Loucy (cell line): ENCODE measurements around the gene BHLHE23.

Experiments used
- H2AFZ ChIP-seq: fragments of 200-600 bp; sonication (generic); 2 replicates; pipeline ENCODE4 v1.6.0; 2016; ENCODE audit warnings: antibody characterized with exemption, mild to moderate bottlenecking, low read length, moderate library complexity
- H3F3A ChIP-seq: fragments of 200-600 bp; 2 replicates; pipeline ENCODE4 v1.6.0; 2016; ENCODE audit warnings: antibody characterized with exemption, low read depth, mild to moderate bottlenecking
- H3K27me3 ChIP-seq: fragments of 200-600 bp; sonication (generic); 2 replicates; pipeline ENCODE4 v1.6.1; 2014; ENCODE audit warnings: low read length, mild to moderate bottlenecking; ENCODE audit not compliant: insufficient read depth, poor library complexity, severe bottlenecking
- H3K36me3 ChIP-seq: fragments of 200-600 bp; sonication (generic); 2 replicates; pipeline ENCODE4 v1.6.1; 2016; ENCODE audit warnings: low read length; ENCODE audit not compliant: insufficient read depth
- H3K4me1 ChIP-seq: fragments of 200-600 bp; sonication (generic); 2 replicates; pipeline ENCODE4 v1.5.1; 2014; ENCODE audit warnings: low read length, mild to moderate bottlenecking; ENCODE audit not compliant: insufficient read depth, poor library complexity, severe bottlenecking
- H3K4me2 ChIP-seq: fragments of 200-600 bp; sonication (generic); 2 replicates; pipeline ENCODE4 v1.6.0; 2014; ENCODE audit warnings: antibody characterized with exemption, low read length, low read depth, mild to moderate bottlenecking; ENCODE audit not compliant: poor library complexity, severe bottlenecking
- H3K4me3 ChIP-seq: fragments of 200-600 bp; sonication (generic); 2 replicates; pipeline ENCODE4 v1.5.1; 2014; ENCODE audit warnings: low read length, mild to moderate bottlenecking, mixed read lengths; ENCODE audit not compliant: poor library complexity, severe bottlenecking
- H3K79me2 ChIP-seq: fragments of 200-600 bp; sonication (generic); 2 replicates; pipeline ENCODE4 v1.6.1; 2014; ENCODE audit warnings: low read length; ENCODE audit not compliant: insufficient read depth
- H3K9ac ChIP-seq: fragments of 200-600 bp; sonication (generic); 2 replicates; pipeline ENCODE4 v1.6.0; 2014; ENCODE audit warnings: mild to moderate bottlenecking, low read depth, low read length, moderate library complexity; ENCODE audit not compliant: poor library complexity, severe bottlenecking
- H3K9me2 ChIP-seq: fragments of 200-600 bp; sonication (generic); replicated peaks from 2 replicates; pipeline ENCODE4 v1.6.1; 2016; ENCODE audit warnings: low read depth, low read length, mixed read lengths
- H3K9me3 ChIP-seq: fragments of 200-600 bp; sonication (generic); 2 replicates; pipeline ENCODE4 v1.6.1; 2014; ENCODE audit warnings: mild to moderate bottlenecking, antibody characterized with exemption, low read length, low read depth; ENCODE audit not compliant: insufficient read depth
- H4K20me1 ChIP-seq: fragments of 200-600 bp; sonication (generic); 2 replicates; pipeline ENCODE4 v1.6.0; 2014; ENCODE audit warnings: antibody characterized with exemption, low read length, mild to moderate bottlenecking; ENCODE audit not compliant: insufficient read depth, poor library complexity, severe bottlenecking
- CTCF ChIP-seq: fragments of 200-600 bp; sonication (generic); conservative IDR thresholded peaks from 2 replicates; pipeline ENCODE4 v1.5.1; 2014; ENCODE audit warnings: mild to moderate bottlenecking, antibody characterized with exemption, low read length
- EZH2phosphoT487 ChIP-seq: fragments of 200-600 bp; IDR thresholded peaks from 2 replicates; pipeline ENCODE4 v1.6.1; 2018; ENCODE audit warnings: antibody characterized with exemption, mild to moderate bottlenecking, moderate library complexity, borderline replicate concordance

The BHLHE23 gene

DNA sequence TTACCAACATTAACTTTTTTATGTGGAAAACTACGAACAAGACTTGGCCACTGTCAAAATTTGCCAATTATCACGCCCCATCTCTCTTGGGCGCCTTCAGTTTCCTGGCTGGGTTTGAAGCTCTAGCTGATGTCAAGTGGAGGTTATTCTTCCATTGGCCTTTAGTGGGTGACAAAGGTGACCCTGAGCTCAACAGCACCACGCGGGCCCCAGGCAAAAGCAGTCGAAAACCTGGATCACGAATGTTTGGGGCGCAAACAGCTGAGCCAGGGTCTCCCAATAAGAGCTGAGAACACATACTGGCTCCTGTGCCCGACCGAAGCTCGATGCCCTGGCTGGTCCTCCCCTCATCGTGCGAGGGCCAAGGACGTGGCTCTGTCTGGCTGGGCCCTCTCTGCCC is 27.5 kb downstream of the BHLHE23 start:
- no peaks in the 10 kb centered on the region for H3K9me2 ChIP-seq
- no peak overlapping the region for H2AFZ ChIP-seq
- no peaks in the 10 kb centered on the region for H4K20me1 ChIP-seq
- H3K79me2 ChIP-seq, result no peaks in the 10 kb centered on the region
- TF ChIP-seq CTCF (peak; percentile 59), EZH2phosphoT487 (no peak)
- no peaks in the 10 kb centered on the region for H3K9me3 ChIP-seq
- H3F3A ChIP-seq, result no peaks in the 10 kb centered on the region
- peaks cover 59% of the 10 kb centered on the region for H3K4me1 ChIP-seq
- H3K36me3 ChIP-seq, result no peaks in the 10 kb centered on the region
- H3K4me3 ChIP-seq, result peak overlapping the region; percentile 70
- H3K27me3 ChIP-seq, result no peaks in the 10 kb centered on the region
- peak overlapping the region; percentile 72 for H3K9ac ChIP-seq
- H3K4me2 ChIP-seq, result peak overlapping the region; percentile 89

GRCh38 chr20:62978561-62978943 is 28.2 kb downstream of the BHLHE23 start:
- no peaks in the 10 kb centered on the region for H3K27me3 ChIP-seq
- H3K4me2 ChIP-seq, result peak overlapping the region; percentile 89
- H2AFZ ChIP-seq, result no peak overlapping the region
- H3K4me1 ChIP-seq, result peaks cover 59% of the 10 kb centered on the region
- no peaks in the 10 kb centered on the region for H3F3A ChIP-seq
- no peak for TF ChIP-seq EZH2phosphoT487
- TF ChIP-seq CTCF, result no peak
- peak overlapping the region; percentile 72 for H3K9ac ChIP-seq
- H3K79me2 ChIP-seq, result no peaks in the 10 kb centered on the region
- no peaks in the 10 kb centered on the region for H3K9me2 ChIP-seq
- H4K20me1 ChIP-seq, result no peaks in the 10 kb centered on the region
- H3K36me3 ChIP-seq, result no peaks in the 10 kb centered on the region
- no peak overlapping the region for H3K4me3 ChIP-seq
- no peaks in the 10 kb centered on the region for H3K9me3 ChIP-seq

GRCh38 chr20:62977613-62978560 is 28.9 kb downstream of the BHLHE23 start:
- Histone ChIP-seq H3K36me3 (no peaks in the 10 kb centered on the region), H3K27me3 (no peaks in the 10 kb centered on the region)

More at GRCh38 chr20:62977613-62978560, 28.9 kb downstream of the BHLHE23 start:
- no peaks in the 10 kb centered on the region for H3F3A ChIP-seq
- H2AFZ ChIP-seq, result no peak overlapping the region
- H4K20me1 ChIP-seq, result no peaks in the 10 kb centered on the region
- peaks cover 57% of the 10 kb centered on the region for H3K4me1 ChIP-seq
- TF ChIP-seq EZH2phosphoT487, result no peak
- TF ChIP-seq CTCF, result no peak
- no peaks in the 10 kb centered on the region for H3K79me2 ChIP-seq
- no peaks in the 10 kb centered on the region for H3K9me3 ChIP-seq
- no peak overlapping the region for H3K4me3 ChIP-seq
- peak overlapping the region; percentile 72 for H3K9ac ChIP-seq
- H3K9me2 ChIP-seq, result no peaks in the 10 kb centered on the region
- H3K4me2 ChIP-seq, result peak overlapping the region; percentile 89
